NT2/D1 (cell line): Measurements from ENCODE around the gene RNASE3.

Experiments used
- YY1 ChIP-seq: IDR thresholded peaks from 2 replicates; pipeline ENCODE4 v1.6.1; 2011; ENCODE audit not compliant: insufficient read length, insufficient read depth
- ZNF274 ChIP-seq: IDR thresholded peaks from 2 replicates; pipeline ENCODE4 v1.6.1; 2011; ENCODE audit warnings: mild to moderate bottlenecking, low read depth, low read length

DNA sequence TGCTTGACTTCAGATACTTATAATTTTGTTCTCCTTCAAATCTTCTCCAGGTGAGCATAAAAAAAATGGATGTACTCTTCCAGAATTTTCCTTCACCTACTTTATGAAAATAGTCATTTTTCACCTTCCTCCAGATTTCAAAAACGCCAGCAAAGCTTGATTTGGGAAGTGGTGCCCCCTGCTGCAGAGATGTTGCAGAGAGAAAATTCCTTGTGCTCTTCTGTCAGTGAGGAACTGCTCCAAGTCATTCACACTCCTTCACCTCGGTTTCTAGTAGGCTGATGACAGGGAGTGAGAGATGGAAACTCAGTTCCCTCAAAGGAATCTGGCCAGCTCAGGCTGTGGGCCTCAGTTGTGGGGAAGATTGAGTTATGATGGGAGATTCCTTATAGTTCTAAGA lies 24.2 kb upstream of the RNASE3 start:
- TF ChIP-seq YY1 (no peak), ZNF274 (no peak)
